Liver (tissue), 9 donors: Measurements from ENCODE around the gene MAGEB5. TPM values are rescaled to one million over a fixed set of nuclear protein-coding genes. Genes with fewer than 3 reads are reported as not detected.

Experiments used
- DNase-seq: peaks from one replicate; pipeline ENCODE4 v3.0.0-alpha.2; 2017; ENCODE audit warnings: low spot score
- H3K27ac ChIP-seq, 2 donors: one replicate each; pipeline ENCODE4 v1.7.0; 2013; ENCODE audit warnings: inconsistent platforms in 2 of 2, low read length in 2 of 2, control low read depth in 1 of 2, low read depth in 1 of 2, mild to moderate bottlenecking in 1 of 2
- H3K27me3 ChIP-seq, 4 donors: one replicate each; pipeline versions ENCODE4 v1.6.1 to v1.7.0; 2013; ENCODE audit warnings: low read length in 3 of 4, inconsistent platforms in 1 of 4, mild to moderate bottlenecking in 1 of 4, moderate library complexity in 1 of 4; ENCODE audit not compliant: control insufficient read depth in 4 of 4, insufficient read depth in 4 of 4
- H3K36me3 ChIP-seq, 4 donors: one replicate each; pipeline versions ENCODE4 v1.6.1 to v1.7.0; 2013; ENCODE audit warnings: low read length in 3 of 4, mild to moderate bottlenecking in 3 of 4, low read depth in 1 of 4, moderate library complexity in 1 of 4; ENCODE audit not compliant: control insufficient read depth in 4 of 4, insufficient read depth in 3 of 4
- H3K4me1 ChIP-seq, 4 donors: one replicate each; pipeline versions ENCODE4 v1.6.1 to v1.7.0; 2013; ENCODE audit warnings: low read length in 3 of 4, mild to moderate bottlenecking in 3 of 4, moderate library complexity in 1 of 4; ENCODE audit not compliant: control insufficient read depth in 4 of 4, insufficient read depth in 4 of 4
- H3K4me3 ChIP-seq, 3 donors: one replicate each; pipeline versions ENCODE4 v1.6.1 to v1.7.0; 2013; ENCODE audit warnings: low read length in 3 of 3, control low read depth in 1 of 3, low read depth in 1 of 3, mild to moderate bottlenecking in 1 of 3
- H3K9ac ChIP-seq, 2 donors: one replicate each; pipeline ENCODE4 v1.7.0; 2013; ENCODE audit warnings: low read length in 2 of 2, mild to moderate bottlenecking in 2 of 2, moderate library complexity in 2 of 2, control low read depth in 1 of 2, low read depth in 1 of 2
- H3K9me3 ChIP-seq, 4 donors: one replicate each; pipeline versions ENCODE4 v1.6.1 to v1.7.0; 2013; ENCODE audit warnings: low read length in 3 of 4; ENCODE audit not compliant: control insufficient read depth in 4 of 4
- EGR1 ChIP-seq, 2 donors: IDR thresholded peaks; 2 replicates each; pipeline ENCODE4 v1.6.1; 2016 to 2018; ENCODE audit warnings: antibody characterized with exemption in 2 of 2, low read depth in 2 of 2
- FOXA1 ChIP-seq: IDR thresholded peaks from 2 replicates; pipeline ENCODE4 v1.6.1; 2016; ENCODE audit warnings: antibody characterized with exemption
- FOXA2 ChIP-seq: IDR thresholded peaks from 2 replicates; pipeline ENCODE4 v1.6.1; 2016; ENCODE audit warnings: antibody characterized with exemption
- HNF4G ChIP-seq: IDR thresholded peaks from 2 replicates; pipeline ENCODE4 v1.6.1; 2016; ENCODE audit warnings: antibody characterized with exemption
- NR2F2 ChIP-seq: IDR thresholded peaks from 2 replicates; pipeline ENCODE4 v1.6.1; 2016; ENCODE audit warnings: antibody characterized with exemption
- RAD21 ChIP-seq, 2 donors: IDR thresholded peaks; 2 replicates each; pipeline ENCODE4 v1.6.1; 2016; ENCODE audit warnings: antibody characterized with exemption in 2 of 2, mild to moderate bottlenecking in 2 of 2
- RXRA ChIP-seq, 2 donors: IDR thresholded peaks; 2 replicates each; pipeline ENCODE4 v1.6.1; 2017 to 2018; ENCODE audit warnings: antibody characterized with exemption in 2 of 2, mild to moderate bottlenecking in 1 of 2
- SP1 ChIP-seq: IDR thresholded peaks from 2 replicates; pipeline ENCODE4 v1.6.1; 2018; ENCODE audit warnings: antibody characterized with exemption, mild to moderate bottlenecking
- YY1 ChIP-seq: IDR thresholded peaks from 2 replicates; pipeline ENCODE4 v1.6.1; 2016; ENCODE audit warnings: antibody characterized with exemption, mild to moderate bottlenecking
- WGBS: extraction: QIAGEN DNeasy Blood & Tissue Kit; methylation state at CpG from one replicate; pipeline ENCODE4 v1.1.7; 2013; 5-methylcytosine and 5-hydroxymethylcytosine counted together
- polyA plus RNA-seq, 2 donors: library from polyadenylated mRNA; stranded (reverse) in 1 of 2; unstranded in 1 of 2; fragments of 200-250 nt in 1 of 2; fragments of >200 nt in 1 of 2; fragmentation: Nextera tagmentation in 1 of 2; extraction: Ambion mirVana in 1 of 2; gene quantifications; one replicate each; pipeline versions ENCODE4 v1.2.1 to v1.2.3, GENCODE V29; 2013 to 2015
- total RNA-seq, 2 donors: library from RNA; depleted of rRNA; stranded (reverse); fragments of >200 nt; gene quantifications; one replicate each; pipeline ENCODE4 v1.2.3, GENCODE V29; 2014
- TF ChIP-seq, protein P1 (sequence below): IDR thresholded peaks from 2 replicates; pipeline ENCODE4 v1.6.1; 2016; ENCODE audit warnings: antibody characterized with exemption
- TF ChIP-seq, protein P2 (sequence below): fragments of 150-350 bp; IDR thresholded peaks from 2 replicates; pipeline ENCODE4 v1.5.1; 2017; ENCODE audit warnings: improper control_type of control experiment, low read depth, low read length; ENCODE audit not compliant: missing input control
- TF ChIP-seq, protein P3 (sequence below): IDR thresholded peaks from 2 replicates; pipeline ENCODE4 v1.6.1; 2016; ENCODE audit warnings: antibody characterized with exemption, mild to moderate bottlenecking
- TF ChIP-seq, protein P4 (sequence below): IDR thresholded peaks from 2 replicates; pipeline ENCODE4 v1.6.1; 2016; ENCODE audit warnings: antibody characterized with exemption
- donor health status: healthy.
- donor health status: healthy.
- donor health status: healthy.
- donor health status: healthy.
- donor health status: healthy.

Gene MAGEB5
- total and polyA plus RNA-seq, 4 donors = not detected

DNA sequence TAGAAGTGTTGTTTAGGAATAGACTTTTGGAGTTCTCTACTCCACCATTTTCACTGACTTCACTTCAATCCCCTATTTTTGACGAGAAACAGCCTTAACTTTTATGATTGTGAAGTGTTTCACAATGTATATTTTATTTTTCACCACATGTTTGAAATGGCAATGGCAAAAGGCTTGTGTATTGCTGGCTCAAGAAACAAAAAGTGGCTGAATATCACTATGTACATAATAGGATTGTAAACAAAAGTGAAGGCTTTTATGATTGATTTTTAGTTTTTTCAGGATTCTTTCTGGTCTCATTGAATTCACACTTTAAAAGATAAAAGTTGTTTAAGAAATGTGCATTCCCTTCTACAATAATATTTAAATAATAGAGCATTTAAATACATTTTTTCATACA lies 18.2 kb downstream of the MAGEB5 start:
- Histone ChIP-seq H3K27ac (no peak overlapping the region), H3K36me3 (no peaks in the 10 kb centered on the region), H3K4me3 (no peak overlapping the region), H3K4me1 (no peaks in the 10 kb centered on the region), H3K27me3 (no peaks in the 10 kb centered on the region), H3K9ac (no peak overlapping the region), H3K9me3 (no peaks in the 10 kb centered on the region)
- 64% methylated on average over 1 of the region's 1 CpG for WGBS
- DNase-seq = no peak
- TF ChIP-seq, protein P1, sequence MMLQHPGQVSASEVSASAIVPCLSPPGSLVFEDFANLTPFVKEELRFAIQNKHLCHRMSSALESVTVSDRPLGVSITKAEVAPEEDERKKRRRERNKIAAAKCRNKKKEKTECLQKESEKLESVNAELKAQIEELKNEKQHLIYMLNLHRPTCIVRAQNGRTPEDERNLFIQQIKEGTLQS = no peak
- TF ChIP-seq, protein P2, sequence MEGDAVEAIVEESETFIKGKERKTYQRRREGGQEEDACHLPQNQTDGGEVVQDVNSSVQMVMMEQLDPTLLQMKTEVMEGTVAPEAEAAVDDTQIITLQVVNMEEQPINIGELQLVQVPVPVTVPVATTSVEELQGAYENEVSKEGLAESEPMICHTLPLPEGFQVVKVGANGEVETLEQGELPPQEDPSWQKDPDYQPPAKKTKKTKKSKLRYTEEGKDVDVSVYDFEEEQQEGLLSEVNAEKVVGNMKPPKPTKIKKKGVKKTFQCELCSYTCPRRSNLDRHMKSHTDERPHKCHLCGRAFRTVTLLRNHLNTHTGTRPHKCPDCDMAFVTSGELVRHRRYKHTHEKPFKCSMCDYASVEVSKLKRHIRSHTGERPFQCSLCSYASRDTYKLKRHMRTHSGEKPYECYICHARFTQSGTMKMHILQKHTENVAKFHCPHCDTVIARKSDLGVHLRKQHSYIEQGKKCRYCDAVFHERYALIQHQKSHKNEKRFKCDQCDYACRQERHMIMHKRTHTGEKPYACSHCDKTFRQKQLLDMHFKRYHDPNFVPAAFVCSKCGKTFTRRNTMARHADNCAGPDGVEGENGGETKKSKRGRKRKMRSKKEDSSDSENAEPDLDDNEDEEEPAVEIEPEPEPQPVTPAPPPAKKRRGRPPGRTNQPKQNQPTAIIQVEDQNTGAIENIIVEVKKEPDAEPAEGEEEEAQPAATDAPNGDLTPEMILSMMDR = no peak
- TF ChIP-seq NR2F2 (no peak), HNF4G (no peak)

DNA sequence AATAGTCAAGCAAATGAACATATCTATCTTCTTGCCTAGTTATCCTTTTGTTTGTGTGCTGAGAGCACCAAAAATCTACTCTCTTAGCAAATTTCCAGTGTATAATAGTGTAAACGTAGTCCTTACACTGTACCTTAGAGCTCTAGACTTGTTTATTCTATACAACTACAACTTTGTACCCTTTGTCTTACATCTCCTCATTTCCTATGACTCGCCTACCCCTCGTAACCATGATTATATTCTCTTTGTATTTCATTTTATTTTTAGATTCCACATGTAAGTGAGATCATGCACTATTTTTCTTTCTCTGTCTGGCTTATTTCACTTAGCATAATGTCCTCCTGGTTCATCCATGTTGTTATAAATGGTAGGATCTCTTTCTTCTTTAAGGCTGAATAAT lies 37.6 kb downstream of the MAGEB5 start:
- no peaks in the 10 kb centered on the region for H3K4me1 ChIP-seq
- peaks cover 0 to 2% (median 0%) of the 10 kb centered on the region in 4 donors for H3K27me3 ChIP-seq
- 63% methylated on average over 3 of the region's 3 CpGs for WGBS
- H3K9me3 ChIP-seq = no peaks in the 10 kb centered on the region
- no peak for DNase-seq
- H3K4me3 ChIP-seq = no peak overlapping the region
- TF ChIP-seq, protein P3, sequence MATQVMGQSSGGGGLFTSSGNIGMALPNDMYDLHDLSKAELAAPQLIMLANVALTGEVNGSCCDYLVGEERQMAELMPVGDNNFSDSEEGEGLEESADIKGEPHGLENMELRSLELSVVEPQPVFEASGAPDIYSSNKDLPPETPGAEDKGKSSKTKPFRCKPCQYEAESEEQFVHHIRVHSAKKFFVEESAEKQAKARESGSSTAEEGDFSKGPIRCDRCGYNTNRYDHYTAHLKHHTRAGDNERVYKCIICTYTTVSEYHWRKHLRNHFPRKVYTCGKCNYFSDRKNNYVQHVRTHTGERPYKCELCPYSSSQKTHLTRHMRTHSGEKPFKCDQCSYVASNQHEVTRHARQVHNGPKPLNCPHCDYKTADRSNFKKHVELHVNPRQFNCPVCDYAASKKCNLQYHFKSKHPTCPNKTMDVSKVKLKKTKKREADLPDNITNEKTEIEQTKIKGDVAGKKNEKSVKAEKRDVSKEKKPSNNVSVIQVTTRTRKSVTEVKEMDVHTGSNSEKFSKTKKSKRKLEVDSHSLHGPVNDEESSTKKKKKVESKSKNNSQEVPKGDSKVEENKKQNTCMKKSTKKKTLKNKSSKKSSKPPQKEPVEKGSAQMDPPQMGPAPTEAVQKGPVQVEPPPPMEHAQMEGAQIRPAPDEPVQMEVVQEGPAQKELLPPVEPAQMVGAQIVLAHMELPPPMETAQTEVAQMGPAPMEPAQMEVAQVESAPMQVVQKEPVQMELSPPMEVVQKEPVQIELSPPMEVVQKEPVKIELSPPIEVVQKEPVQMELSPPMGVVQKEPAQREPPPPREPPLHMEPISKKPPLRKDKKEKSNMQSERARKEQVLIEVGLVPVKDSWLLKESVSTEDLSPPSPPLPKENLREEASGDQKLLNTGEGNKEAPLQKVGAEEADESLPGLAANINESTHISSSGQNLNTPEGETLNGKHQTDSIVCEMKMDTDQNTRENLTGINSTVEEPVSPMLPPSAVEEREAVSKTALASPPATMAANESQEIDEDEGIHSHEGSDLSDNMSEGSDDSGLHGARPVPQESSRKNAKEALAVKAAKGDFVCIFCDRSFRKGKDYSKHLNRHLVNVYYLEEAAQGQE = no peak
- TF ChIP-seq RXRA (IDR thresholded peaks at IDR 0.05) (no peak), EGR1 (IDR thresholded peaks at IDR 0.05; ENCODE audit: low read depth in 2 of 2) (no peak), YY1 (no peak), SP1 (no peak), FOXA1 (no peak), RAD21 (IDR thresholded peaks at IDR 0.05) (no peak), FOXA2 (no peak)
- TF ChIP-seq, protein P4, sequence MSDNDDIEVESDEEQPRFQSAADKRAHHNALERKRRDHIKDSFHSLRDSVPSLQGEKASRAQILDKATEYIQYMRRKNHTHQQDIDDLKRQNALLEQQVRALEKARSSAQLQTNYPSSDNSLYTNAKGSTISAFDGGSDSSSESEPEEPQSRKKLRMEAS = no peak
- TF ChIP-seq, protein P2 = no peak
- no peak overlapping the region for H3K9ac ChIP-seq
- no peak overlapping the region for H3K27ac ChIP-seq
- H3K36me3 ChIP-seq = no peaks in the 10 kb centered on the region
